HepG2 (cell line): ENCODE measurements around the gene COBL. TPM values are rescaled to one million over a fixed set of nuclear protein-coding genes. Genes with fewer than 3 reads are reported as not detected.

Source experiments
- ATAC-seq: fragments of 200-7000 bp; cut with Tn5 transposase; 3 replicates; pipeline ENCODE4 v1.9.1; 2020; ENCODE audit warnings: mild to moderate bottlenecking, moderate library complexity
- BruUV-seq: library from RNA; stranded (reverse); fragments of 400-500 nt; replicated peaks from 2 replicates; lab custom pipeline; 2021; lab: Mats Ljungman, UMichigan
- CTCF ChIA-PET: fragments of 300-600 bp; formaldehyde crosslinking; extraction: SDS; loops from one replicate; lab custom pipeline; 2021; ENCODE audit warnings: low total read pairs, inconsistent platforms, low intra/inter-chr PET ratio; lab: Yijun Ruan, JAX
- POLR2A ChIA-PET: fragments of 350-600 bp; sonication (Branson Sonifier 250); formaldehyde crosslinking; loops from one replicate; lab custom pipeline; 2020; ENCODE audit warnings: antibody characterized with exemption, inconsistent platforms; lab: Yijun Ruan, JAX
- DNase-seq: peaks from one replicate; pipeline ENCODE4 v3.0.0-alpha.2; 2015; ENCODE audit warnings: low spot score
- FAIRE-seq: peaks from 3 replicates; lab custom pipeline; 2011; peaks lifted over from hg19 to GRCh38; lab: Jason Lieb, UNC
- H2AFZ ChIP-seq: one replicate; pipeline ENCODE4 v1.6.1; 2011; ENCODE audit warnings: low read length, inconsistent platforms
- H3K27ac ChIP-seq: fragments of 300-600 bp; 3 replicates; pipeline ENCODE4 v1.8.0; 2011; ENCODE audit warnings: mixed run types, mild to moderate bottlenecking, mixed read lengths, low read length, inconsistent platforms; ENCODE audit not compliant: insufficient read depth; ENCODE audit errors: extremely low read length
- H3K27me3 ChIP-seq, 2 experiments: fragments of 200-600 bp in 1 of 2; 2 replicates in 1 of 2; 3 replicates in 1 of 2; pipeline versions ENCODE4 v1.6.0 to v1.8.0; 2011; ENCODE audit warnings: low read length in 2 of 2, mild to moderate bottlenecking in 2 of 2, moderate library complexity in 2 of 2, inconsistent platforms in 1 of 2; ENCODE audit not compliant: insufficient read depth in 2 of 2, control insufficient read depth in 1 of 2
- H3K36me3 ChIP-seq, 2 experiments: fragments of 200-600 bp in 1 of 2; replicated peaks in 1 of 2; 2 replicates in 1 of 2; 3 replicates in 1 of 2; pipeline versions ENCODE4 v1.5.1 to v1.8.0; 2011; ENCODE audit warnings: low read length in 2 of 2, inconsistent platforms in 1 of 2; ENCODE audit not compliant: insufficient read depth in 2 of 2, control insufficient read depth in 1 of 2
- H3K4me1 ChIP-seq: 2 replicates; pipeline ENCODE4 v1.5.1; 2012; ENCODE audit warnings: low read length, inconsistent platforms; ENCODE audit not compliant: insufficient read depth
- H3K4me2 ChIP-seq: 2 replicates; pipeline ENCODE4 v1.6.0; 2011; ENCODE audit warnings: low read depth, low read length, inconsistent platforms
- H3K4me3 ChIP-seq, 3 experiments: fragments of 200-600 bp in 1 of 3; sonication (generic), shearing (Covaris generic) in 1 of 3; replicated peaks in 1 of 3; 2 replicates each; pipeline ENCODE4 v1.5.1; 2011 to 2016; ENCODE audit warnings: low read length in 3 of 3, inconsistent platforms in 2 of 3, low read depth in 2 of 3, mild to moderate bottlenecking in 2 of 3, control low read depth in 1 of 3, mixed read lengths in 1 of 3; ENCODE audit not compliant: insufficient read depth in 1 of 3
- H3K79me2 ChIP-seq: one replicate; pipeline ENCODE4 v1.6.1; 2011; ENCODE audit warnings: low read length, inconsistent platforms; ENCODE audit not compliant: insufficient read depth
- H3K9ac ChIP-seq: 2 replicates; pipeline ENCODE4 v1.6.0; 2011; ENCODE audit warnings: mild to moderate bottlenecking, low read depth, low read length, inconsistent platforms; ENCODE audit not compliant: insufficient read depth
- H3K9me3 ChIP-seq: 2 replicates; pipeline ENCODE4 v1.5.1; 2012; ENCODE audit warnings: mild to moderate bottlenecking, low read length
- H4K20me1 ChIP-seq: 2 replicates; pipeline ENCODE4 v1.6.0; 2011; ENCODE audit warnings: inconsistent platforms, mild to moderate bottlenecking, low read length, moderate library complexity; ENCODE audit not compliant: insufficient read depth
- ARID2 ChIP-seq: sonication (generic); formaldehyde crosslinking; IDR thresholded peaks from 2 replicates; pipeline ENCODE4 v1.8.1; 2022; ENCODE audit warnings: mild to moderate bottlenecking, missing genetic modification reagents, borderline replicate concordance
- ARNT ChIP-seq: fragments of 450-650 bp; IDR thresholded peaks from 2 replicates; pipeline ENCODE4 v1.6.1; 2017
- BORCS8-MEF2B ChIP-seq: sonication (generic); formaldehyde crosslinking; IDR thresholded peaks from 2 replicates; pipeline ENCODE4 v1.8.0; 2022; ENCODE audit warnings: mild to moderate bottlenecking, missing genetic modification reagents
- MED13 ChIP-seq: sonication (generic); formaldehyde crosslinking; IDR thresholded peaks from 2 replicates; pipeline ENCODE4 v1.5.0; 2020; ENCODE audit warnings: missing genetic modification reagents
- RARG ChIP-seq: sonication (generic); formaldehyde crosslinking; IDR thresholded peaks from 2 replicates; pipeline ENCODE4 v1.4.0; 2020; ENCODE audit warnings: low read depth, mild to moderate bottlenecking, missing genetic modification reagents
- RFX5 ChIP-seq: IDR thresholded peaks from 2 replicates; pipeline ENCODE4 v1.6.1; 2011; ENCODE audit warnings: low read depth, low read length, improper control_type of control experiment
- THAP9 ChIP-seq: sonication (generic); formaldehyde crosslinking; IDR thresholded peaks from 2 replicates; pipeline ENCODE4; 2020; ENCODE audit warnings: missing genetic modification reagents, mild to moderate bottlenecking, borderline replicate concordance
- TRIM24 ChIP-seq: sonication (generic); formaldehyde crosslinking; IDR thresholded peaks from 2 replicates; pipeline ENCODE4 v1.8.0; 2022; ENCODE audit warnings: mild to moderate bottlenecking, missing genetic modification reagents
- ZNF253 ChIP-seq: sonication (generic); formaldehyde crosslinking; IDR thresholded peaks from 2 replicates; pipeline ENCODE4 v1.8.0; 2022; ENCODE audit warnings: mild to moderate bottlenecking, missing genetic modification reagents, borderline replicate concordance
- ZNF263 ChIP-seq: sonication (generic); formaldehyde crosslinking; IDR thresholded peaks from 2 replicates; pipeline ENCODE4 v1.4.0; 2020; ENCODE audit warnings: missing genetic modification reagents
- ZNF552 ChIP-seq: sonication (generic); formaldehyde crosslinking; IDR thresholded peaks from 2 replicates; pipeline ENCODE4 v1.9.0; 2022; ENCODE audit warnings: missing genetic modification reagents, mild to moderate bottlenecking, borderline replicate concordance
- ZNF574 ChIP-seq: sonication (generic); formaldehyde crosslinking; IDR thresholded peaks from 2 replicates; pipeline ENCODE4 v1.4.0; 2020; ENCODE audit warnings: missing genetic modification reagents
- ZNF687 ChIP-seq: sonication (generic); formaldehyde crosslinking; IDR thresholded peaks from 2 replicates; pipeline ENCODE4 v1.5.1; 2020; ENCODE audit warnings: mild to moderate bottlenecking, missing genetic modification reagents, moderate library complexity
- ZNF749 ChIP-seq: sonication (generic); formaldehyde crosslinking; IDR thresholded peaks from 2 replicates; pipeline ENCODE4 v1.8.0; 2022; ENCODE audit warnings: mild to moderate bottlenecking, missing genetic modification reagents, moderate library complexity, borderline replicate concordance
- ZNF792 ChIP-seq: IDR thresholded peaks from 2 replicates; pipeline ENCODE4 v1.6.1; 2016
- ZNF83 ChIP-seq: sonication (generic); formaldehyde crosslinking; IDR thresholded peaks from 2 replicates; pipeline ENCODE4 v1.4.0; 2020; ENCODE audit warnings: missing genetic modification reagents, mild to moderate bottlenecking, borderline replicate concordance
- WGBS: methylation state at CpG from one replicate; pipeline ENCODE4 v1.1.6; 2017; ENCODE audit warnings: low lambda C conversion rate; 5-methylcytosine and 5-hydroxymethylcytosine counted together
- in situ Hi-C: cut with HindIII; loops from 2 replicates; pipeline ENCODE4 v1.10.0; 2017; ENCODE audit warnings: low pct_unique_long_range_greater_than_20kb; ENCODE audit not compliant: extremely low pct_ligation_motif_present
- intact Hi-C: fragments of 100-400 bp; cut with micrococcal nuclease; formaldehyde crosslinking; loops from one replicate; pipeline ENCODE4 v1.10.0; 2022; ENCODE audit not compliant: unreplicated experiment
- polyA plus RNA-seq, 8 experiments: library from polyadenylated mRNA; depleted of rRNA in 3 of 8; stranded (reverse) in 7 of 8; unstranded in 1 of 8; fragments of >200 nt; fragmentation: Illumina TruSeq in 4 of 8; extraction: Trizol in 4 of 8; gene quantifications; 2 replicates each; pipeline versions ENCODE4 v1.2.1 to v1.2.3, GENCODE V29; 2011 to 2016; ENCODE audit warnings: low read depth in 4 of 8, missing spikeins in 1 of 8, mixed read lengths in 1 of 8; ENCODE audit not compliant: insufficient read depth in 1 of 8
- total RNA-seq, 5 experiments: library from RNA; depleted of rRNA; stranded (reverse); fragments of >200 nt; fragmentation: Illumina TruSeq; extraction: Trizol; gene quantifications; 2 replicates each; pipeline ENCODE4 v1.2.3, GENCODE V29; 2016; ENCODE audit warnings: low read depth in 1 of 5

COBL gene
- total and polyA plus RNA-seq, 2 of the 13 experiments (the other 11 are each of a cell fraction or from before 2014, with no cell fraction given) = 3.8 to 4.9 TPM

- Histone ChIP-seq H3K4me2 (no peak overlapping the region), H3K27me3 (no peaks in the 10 kb centered on the region), H4K20me1 (no peaks in the 10 kb centered on the region; the same call in 1 of the 2 replicates), H3K27ac (no peak overlapping the region), H3K4me3 (no peak overlapping the region), H3K4me1 (peaks cover 8% of the 10 kb centered on the region), H3K9me3 (no peaks in the 10 kb centered on the region), H2AFZ (no peak overlapping the region), H3K36me3 (no peaks in the 10 kb centered on the region), H3K79me2 (peaks cover 4% of the 10 kb centered on the region), H3K9ac (no peak overlapping the region)
- no TSS peak for BruUV-seq
- ChIA-PET CTCF (no interaction called here), POLR2A (no interaction called here)
- FAIRE-seq (no peak), DNase-seq (no peak), ATAC-seq (no peak)
- intact Hi-C loops (no loop called here), in situ Hi-C loops (no loop called here)
- 90% methylated on average over 7 of the region's 9 CpGs for WGBS
- TF ChIP-seq THAP9 (CRISPR knock-in tag) (no peak), RARG (no peak), BORCS8-MEF2B (CRISPR knock-in tag) (no peak), ZNF253 (CRISPR knock-in tag) (no peak), ZNF83 (CRISPR knock-in tag) (no peak), ZNF552 (CRISPR knock-in tag) (no peak), RFX5 (no peak), ZNF792 (CRISPR knock-in tag) (no peak), ZNF263 (CRISPR knock-in tag) (no peak), TRIM24 (CRISPR knock-in tag) (no peak), ZNF687 (CRISPR knock-in tag) (no peak), ZNF574 (CRISPR knock-in tag) (no peak), MED13 (CRISPR knock-in tag) (no peak), ZNF749 (CRISPR knock-in tag) (no peak), ARNT (no peak), ARID2 (CRISPR knock-in tag) (no peak)
Observed at GRCh38 chr7:51237446-51238133, 79.0 kb downstream of the COBL start.
